LHCN-M2 (cell line): ENCODE data around the gene CSNK1G3. TPM values are rescaled to one million over a fixed set of nuclear protein-coding genes. Genes with fewer than 3 reads are reported as not detected.
"Not testable (repeated sequence)": the region's sequence is repeated elsewhere in the genome, so short reads cannot be mapped to it uniquely, and the experiment has no call there.

Experiments
- DNase-seq: peaks from one replicate; pipeline ENCODE4 v3.0.0-alpha.2; 2012; ENCODE audit warnings: low read depth
- total RNA-seq: library from RNA; depleted of rRNA; stranded (reverse); fragments of >200 nt; gene quantifications from 2 replicates; pipeline ENCODE4 v1.2.3, GENCODE V29; 2014; rRNA removed

Gene CSNK1G3
- total RNA-seq, 1 experiment from 2014 or later: 42.5 TPM

GRCh38 chr5:123637028-123637427 is 125.1 kb downstream of the CSNK1G3 start:
- DNase-seq: not testable (repeated sequence)

- no peak for DNase-seq
Measured at GRCh38 chr5:123639244-123639643, 127.3 kb downstream of the CSNK1G3 start.

GRCh38 chr5:123645024-123645603 is 133.1 kb downstream of the CSNK1G3 start:
- no peak for DNase-seq

- no peak for DNase-seq
Measured at GRCh38 chr5:123647066-123647465, 135.1 kb downstream of the CSNK1G3 start.

- DNase-seq: no peak
Measured at GRCh38 chr5:123651234-123651633, 139.3 kb downstream of the CSNK1G3 start.

GRCh38 chr5:123659011-123659410 is 147.0 kb downstream of the CSNK1G3 start:
- no peak for DNase-seq

GRCh38 chr5:123659495-123659894 is 147.5 kb downstream of the CSNK1G3 start:
- no peak for DNase-seq

GRCh38 chr5:123664961-123665360 is 153.0 kb downstream of the CSNK1G3 start:
- no peak for DNase-seq

GRCh38 chr5:123665822-123666371 is 153.9 kb downstream of the CSNK1G3 start:
- no peak for DNase-seq

Other genes with a start within 250 kb of the CSNK1G3 start
- 19.8 and 24.6 TPM in 2 replicates for gene CEP120, start 88.8 kb upstream of the CSNK1G3 start, total RNA-seq